ENCODE results near the gene RAB11FIP3.
"Not testable (repeated sequence)": the region's sequence is repeated elsewhere in the genome, so short reads cannot be mapped to it uniquely, and the experiment has no call there.

The RAB11FIP3 gene

GRCh38 chr16:467249-467871, 41.9 kb downstream of the RAB11FIP3 start:
- not testable (repeated sequence) for DNase-seq (ENCODE audit: low read depth)

GRCh38 chr16:468068-468821, 42.8 kb downstream of the RAB11FIP3 start:
- no peak for DNase-seq (ENCODE audit: low read depth)

- DNase-seq (ENCODE audit: low read depth) = not testable (repeated sequence)
Measured at GRCh38 chr16:469459-469858, 44.0 kb downstream of the RAB11FIP3 start.

GRCh38 chr16:470418-470817, 45.0 kb downstream of the RAB11FIP3 start:
- no peak for DNase-seq (ENCODE audit: low read depth)

GRCh38 chr16:471353-472198, 46.1 kb downstream of the RAB11FIP3 start:
- no peak for DNase-seq (ENCODE audit: low read depth)

GRCh38 chr16:472199-472504, 46.7 kb downstream of the RAB11FIP3 start:
- no peak for DNase-seq (ENCODE audit: low read depth)

- DNase-seq (ENCODE audit: low read depth) = no peak
Measured at GRCh38 chr16:473046-474043, 47.9 kb downstream of the RAB11FIP3 start.

- no peak for DNase-seq (ENCODE audit: low read depth)
Measured at GRCh38 chr16:474420-475122, 49.1 kb downstream of the RAB11FIP3 start.

GRCh38 chr16:476039-476438, 50.6 kb downstream of the RAB11FIP3 start:
- DNase-seq (ENCODE audit: low read depth) = no peak

- no peak for DNase-seq (ENCODE audit: low read depth)
Measured at GRCh38 chr16:477301-478157, 52.1 kb downstream of the RAB11FIP3 start.

- not testable (repeated sequence) for DNase-seq (ENCODE audit: low read depth)
Measured at GRCh38 chr16:478287-478686, 52.8 kb downstream of the RAB11FIP3 start.

- no peak for DNase-seq (ENCODE audit: low read depth)
Measured at GRCh38 chr16:482468-483185, 57.2 kb downstream of the RAB11FIP3 start.

- DNase-seq (ENCODE audit: low read depth) = no peak
Measured at GRCh38 chr16:483341-484075, 58.1 kb downstream of the RAB11FIP3 start.

GRCh38 chr16:489606-490005, 64.2 kb downstream of the RAB11FIP3 start:
- no peak for DNase-seq (ENCODE audit: low read depth)

GRCh38 chr16:490768-491167, 65.3 kb downstream of the RAB11FIP3 start:
- no peak for DNase-seq (ENCODE audit: low read depth)

- no peak for DNase-seq (ENCODE audit: low read depth)
Measured at GRCh38 chr16:491220-491919, 65.9 kb downstream of the RAB11FIP3 start.

GRCh38 chr16:492211-492875, 66.9 kb downstream of the RAB11FIP3 start:
- DNase-seq (ENCODE audit: low read depth) = no peak
